Activated CD4-positive, alpha-beta T cell treated with anti-CD3 and anti-CD28 coated beads, Interleukin-2, amount 10 ng/mL, durations not matched to agents 7 days and 5 days (primary cell): ENCODE data around the gene RBM4B. TPM values are rescaled to one million over a fixed set of nuclear protein-coding genes. Genes with fewer than 3 reads are reported as not detected.
"Not testable (repeated sequence)": the region's sequence is repeated elsewhere in the genome, so short reads cannot be mapped to it uniquely, and the experiment has no call there.

ENCODE experiments used
- CTCF ChIA-PET: fragments of 350-600 bp; sonication (Branson Sonifier 250); formaldehyde crosslinking; loops from one replicate; lab custom pipeline; 2021; ENCODE audit warnings: antibody characterized with exemption; lab: Charles Lee
- POLR2A ChIA-PET: fragments of 350-600 bp; sonication (Branson Sonifier 250); formaldehyde crosslinking; loops from one replicate; lab custom pipeline; 2021; ENCODE audit warnings: antibody characterized with exemption; lab: Charles Lee
- DNase-seq: peaks from one replicate; pipeline ENCODE4 v3.0.0-alpha.2; 2020
- H3K27ac Mint-ChIP-seq: one replicate; pipeline ENCODE4 v1.8.0; 2021; ENCODE audit warnings: mild to moderate bottlenecking, moderate library complexity, mixed read lengths
- H3K27me3 Mint-ChIP-seq: one replicate; pipeline ENCODE4 v1.8.0; 2021; ENCODE audit warnings: mixed read lengths
- H3K36me3 Mint-ChIP-seq: one replicate; pipeline ENCODE4 v1.8.0; 2021; ENCODE audit warnings: low read depth, mixed read lengths
- H3K4me1 Mint-ChIP-seq: one replicate; pipeline ENCODE4 v1.8.0; 2021; ENCODE audit warnings: mixed read lengths
- H3K4me3 Mint-ChIP-seq: one replicate; pipeline ENCODE4 v1.8.0; 2021; ENCODE audit warnings: mild to moderate bottlenecking, moderate library complexity, mixed read lengths
- H3K9me3 Mint-ChIP-seq: one replicate; pipeline ENCODE4 v1.8.0; 2021; ENCODE audit warnings: mixed read lengths
- total RNA-seq, 2 experiments: library from RNA; stranded (reverse); gene quantifications; one replicate each; pipeline ENCODE4 v1.2.3, GENCODE V29; 2021

Gene RBM4B, protein sequence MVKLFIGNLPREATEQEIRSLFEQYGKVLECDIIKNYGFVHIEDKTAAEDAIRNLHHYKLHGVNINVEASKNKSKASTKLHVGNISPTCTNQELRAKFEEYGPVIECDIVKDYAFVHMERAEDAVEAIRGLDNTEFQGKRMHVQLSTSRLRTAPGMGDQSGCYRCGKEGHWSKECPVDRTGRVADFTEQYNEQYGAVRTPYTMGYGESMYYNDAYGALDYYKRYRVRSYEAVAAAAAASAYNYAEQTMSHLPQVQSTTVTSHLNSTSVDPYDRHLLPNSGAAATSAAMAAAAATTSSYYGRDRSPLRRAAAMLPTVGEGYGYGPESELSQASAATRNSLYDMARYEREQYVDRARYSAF
- 10 to 100 TPM; 18.1 to 20.4 TPM for total RNA-seq

DNA sequence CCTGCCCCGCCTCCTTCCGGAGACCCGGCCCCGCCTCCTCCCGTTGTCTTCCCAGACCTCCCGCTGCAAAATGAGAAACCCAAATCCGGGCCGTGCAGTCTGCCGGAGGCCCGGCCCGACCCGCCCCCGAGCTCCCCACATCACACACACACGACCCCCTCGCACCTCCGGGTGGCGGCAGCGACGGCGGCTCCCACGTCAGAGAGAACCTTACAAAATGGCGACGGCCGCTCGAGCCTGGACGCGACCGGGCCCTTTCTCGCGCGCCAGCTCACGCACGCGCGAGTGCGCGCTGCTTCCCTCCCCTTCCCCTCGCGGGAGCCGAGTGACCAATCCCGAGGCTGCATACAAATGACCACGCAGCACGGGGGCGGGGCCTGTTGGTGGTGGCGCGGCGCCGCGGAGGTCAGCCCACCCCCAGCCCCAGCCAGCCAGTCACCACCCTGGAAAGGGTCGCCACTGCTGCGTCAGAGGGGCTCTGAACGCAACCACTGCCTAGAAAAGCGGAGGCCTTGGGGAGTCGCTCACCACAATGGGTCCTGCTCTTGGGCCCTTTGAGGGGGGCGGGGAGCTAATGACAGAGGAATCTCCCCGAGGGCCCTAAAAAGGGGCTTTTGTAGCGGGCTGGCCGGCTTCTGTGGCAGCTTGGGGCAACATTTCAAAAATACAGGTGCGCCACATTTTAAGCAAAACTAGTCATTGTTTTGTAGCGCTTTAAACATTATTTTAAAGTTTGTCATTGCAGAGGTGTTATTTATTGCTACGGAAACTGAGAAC is at the start of gene RBM4B:
Gene RBM4B (minus strand): TSS at position 289 of the 777 bp plus-strand sequence. CDS start 808 bp downstream, outside the sequence.
- no peaks in the 10 kb centered on the region for H3K27me3 Mint-ChIP-seq
- H3K4me3 Mint-ChIP-seq = peak within 1 kb of the TSS; percentile 93
- ChIA-PET POLR2A (interaction anchor here (0.7 to 1.3 kb wide), 3 partner anchors 61 to 211 kb away, joined by 3 to 4 read pairs (median 3); no protein-coding TSS in a partner anchor), CTCF (interaction anchor here (0.8 to 3.8 kb wide), 48 partner anchors 8 to 309 kb away, joined by 3 to 30 read pairs (median 5); partner anchors contain the start of genes BBS1, CCDC87, CCS and MRPL11)
- peak; percentile 97 for DNase-seq
- H3K4me1 Mint-ChIP-seq = peaks cover 38% of the 10 kb centered on the region
- peaks cover 19% of the 10 kb centered on the region for H3K36me3 Mint-ChIP-seq
- no peaks in the 10 kb centered on the region for H3K9me3 Mint-ChIP-seq
- H3K27ac Mint-ChIP-seq = peak within 1 kb of the TSS; percentile 99

GRCh38 chr11:66725647-66726046 is 48.0 kb upstream of the RBM4B start:
- CTCF ChIA-PET = interaction anchor here (0.5 to 1.9 kb wide), 5 partner anchors 11 to 95 kb away, joined by 3 to 5 read pairs (median 4); partner anchors contain the start of gene RBM4B
- peaks cover 17% of the 10 kb centered on the region for H3K4me1 Mint-ChIP-seq
- peaks cover 3% of the 10 kb centered on the region for H3K36me3 Mint-ChIP-seq
- peaks cover 49% of the 10 kb centered on the region for H3K27me3 Mint-ChIP-seq
- no peak overlapping the region for H3K4me3 Mint-ChIP-seq
- POLR2A ChIA-PET = no interaction called here
- H3K9me3 Mint-ChIP-seq = no peaks in the 10 kb centered on the region
- no peak for DNase-seq
- no peak overlapping the region for H3K27ac Mint-ChIP-seq

GRCh38 chr11:66725114-66725513 is 47.4 kb upstream of the RBM4B start:
- H3K4me3 Mint-ChIP-seq = no peak overlapping the region
- H3K36me3 Mint-ChIP-seq = peaks cover 3% of the 10 kb centered on the region
- H3K4me1 Mint-ChIP-seq = peaks cover 23% of the 10 kb centered on the region
- H3K27me3 Mint-ChIP-seq = peaks cover 52% of the 10 kb centered on the region
- no peaks in the 10 kb centered on the region for H3K9me3 Mint-ChIP-seq
- POLR2A ChIA-PET = no interaction called here
- no peak overlapping the region for H3K27ac Mint-ChIP-seq
- CTCF ChIA-PET = interaction anchor here (0.5 to 1.9 kb wide), 4 partner anchors 11 to 96 kb away, joined by 3 to 5 read pairs (median 4); no protein-coding TSS in a partner anchor
- no peak for DNase-seq

GRCh38 chr11:66724167-66724566 is 46.5 kb upstream of the RBM4B start:
- H3K27me3 Mint-ChIP-seq = peaks cover 44% of the 10 kb centered on the region
- peaks cover 30% of the 10 kb centered on the region for H3K4me1 Mint-ChIP-seq
- H3K36me3 Mint-ChIP-seq, H3K27ac Mint-ChIP-seq, H3K4me3 Mint-ChIP-seq, POLR2A ChIA-PET, DNase-seq, H3K9me3 Mint-ChIP-seq: not testable (repeated sequence)
- CTCF ChIA-PET = interaction anchor here (1.2 to 1.6 kb wide), 2 partner anchors 10 to 19 kb away, joined by 3 read pairs; no protein-coding TSS in a partner anchor

- Mint-ChIP-seq H3K4me1 (peaks cover 26% of the 10 kb centered on the region), H3K27ac (no peak overlapping the region), H3K4me3 (no peak overlapping the region), H3K36me3 (peaks cover 2% of the 10 kb centered on the region), H3K27me3 (peaks cover 39% of the 10 kb centered on the region), H3K9me3 (no peaks in the 10 kb centered on the region)
- POLR2A ChIA-PET = no interaction called here
- no peak for DNase-seq
- CTCF ChIA-PET = interaction anchor here (1.2 to 1.6 kb wide), 2 partner anchors 10 to 20 kb away, joined by 3 read pairs; no protein-coding TSS in a partner anchor
Observed at GRCh38 chr11:66723693-66724092, 46.0 kb upstream of the RBM4B start.

GRCh38 chr11:66722745-66723651 is 45.3 kb upstream of the RBM4B start:
- CTCF ChIA-PET = interaction anchor here (1.6 kb wide), 1 partner anchor 9 kb away, joined by 3 read pairs; no protein-coding TSS in a partner anchor
- DNase-seq = no peak

GRCh38 chr11:66721939-66722338 is 44.3 kb upstream of the RBM4B start:
- Mint-ChIP-seq H3K36me3 (no peaks in the 10 kb centered on the region), H3K27me3 (peaks cover 34% of the 10 kb centered on the region), H3K9me3 (no peaks in the 10 kb centered on the region), H3K27ac (no peak overlapping the region), H3K4me3 (no peak overlapping the region), H3K4me1 (peaks cover 20% of the 10 kb centered on the region)
- ChIA-PET CTCF (no interaction called here), POLR2A (no interaction called here)
- no peak for DNase-seq

More at GRCh38 chr11:66722745-66723651, 45.3 kb upstream of the RBM4B start:
- POLR2A ChIA-PET = no interaction called here
- H3K27ac Mint-ChIP-seq = no peak overlapping the region
- peaks cover 37% of the 10 kb centered on the region for H3K27me3 Mint-ChIP-seq
- H3K4me1 Mint-ChIP-seq = peaks cover 24% of the 10 kb centered on the region
- no peak overlapping the region for H3K4me3 Mint-ChIP-seq
- no peaks in the 10 kb centered on the region for H3K9me3 Mint-ChIP-seq
- no peaks in the 10 kb centered on the region for H3K36me3 Mint-ChIP-seq

GRCh38 chr11:66720899-66721470 is 43.3 kb upstream of the RBM4B start:
- ChIA-PET CTCF (interaction anchor here (0.7 kb wide), 1 partner anchor 8 kb away, joined by 4 read pairs; no protein-coding TSS in a partner anchor), POLR2A (no interaction called here)
- H3K4me3 Mint-ChIP-seq = no peak overlapping the region
- no peak for DNase-seq
- no peaks in the 10 kb centered on the region for H3K9me3 Mint-ChIP-seq
- H3K36me3 Mint-ChIP-seq = no peaks in the 10 kb centered on the region
- H3K27ac Mint-ChIP-seq = no peak overlapping the region
- H3K4me1 Mint-ChIP-seq = peaks cover 16% of the 10 kb centered on the region
- H3K27me3 Mint-ChIP-seq = peaks cover 24% of the 10 kb centered on the region

GRCh38 chr11:66720223-66720898 is 42.7 kb upstream of the RBM4B start:
- ChIA-PET POLR2A (no interaction called here), CTCF (interaction anchor here (0.7 kb wide), 1 partner anchor 8 kb away, joined by 4 read pairs; no protein-coding TSS in a partner anchor)
- Mint-ChIP-seq H3K27ac (peak overlapping the region; percentile 52), H3K4me1 (peaks cover 16% of the 10 kb centered on the region), H3K36me3 (no peaks in the 10 kb centered on the region), H3K9me3 (no peaks in the 10 kb centered on the region), H3K27me3 (peaks cover 18% of the 10 kb centered on the region), H3K4me3 (peak overlapping the region; percentile 26)
- DNase-seq = peak; percentile 60

- ChIA-PET POLR2A (no interaction called here), CTCF (interaction anchor here (1.0 kb wide), 1 partner anchor 8 kb away, joined by 3 read pairs; no protein-coding TSS in a partner anchor)
- no peaks in the 10 kb centered on the region for H3K36me3 Mint-ChIP-seq
- peaks cover 7% of the 10 kb centered on the region for H3K27me3 Mint-ChIP-seq
- H3K9me3 Mint-ChIP-seq = no peaks in the 10 kb centered on the region
- H3K27ac Mint-ChIP-seq = no peak overlapping the region
- no peak overlapping the region for H3K4me3 Mint-ChIP-seq
- peaks cover 16% of the 10 kb centered on the region for H3K4me1 Mint-ChIP-seq
- no peak for DNase-seq
Observed at GRCh38 chr11:66719111-66719872, 41.6 kb upstream of the RBM4B start.
